Loucy (cell line): ENCODE data around the gene CLMN.

Source experiments
- H2AFZ ChIP-seq: fragments of 200-600 bp; sonication (generic); 2 replicates; pipeline ENCODE4 v1.6.0; 2016; ENCODE audit warnings: antibody characterized with exemption, mild to moderate bottlenecking, low read length, moderate library complexity
- H3F3A ChIP-seq: fragments of 200-600 bp; 2 replicates; pipeline ENCODE4 v1.6.0; 2016; ENCODE audit warnings: antibody characterized with exemption, low read depth, mild to moderate bottlenecking
- H3K27me3 ChIP-seq: fragments of 200-600 bp; sonication (generic); 2 replicates; pipeline ENCODE4 v1.6.1; 2014; ENCODE audit warnings: low read length, mild to moderate bottlenecking; ENCODE audit not compliant: insufficient read depth, poor library complexity, severe bottlenecking
- H3K36me3 ChIP-seq: fragments of 200-600 bp; sonication (generic); 2 replicates; pipeline ENCODE4 v1.6.1; 2016; ENCODE audit warnings: low read length; ENCODE audit not compliant: insufficient read depth
- H3K4me1 ChIP-seq: fragments of 200-600 bp; sonication (generic); 2 replicates; pipeline ENCODE4 v1.5.1; 2014; ENCODE audit warnings: low read length, mild to moderate bottlenecking; ENCODE audit not compliant: insufficient read depth, poor library complexity, severe bottlenecking
- H3K4me2 ChIP-seq: fragments of 200-600 bp; sonication (generic); 2 replicates; pipeline ENCODE4 v1.6.0; 2014; ENCODE audit warnings: antibody characterized with exemption, low read length, low read depth, mild to moderate bottlenecking; ENCODE audit not compliant: poor library complexity, severe bottlenecking
- H3K4me3 ChIP-seq: fragments of 200-600 bp; sonication (generic); 2 replicates; pipeline ENCODE4 v1.5.1; 2014; ENCODE audit warnings: low read length, mild to moderate bottlenecking, mixed read lengths; ENCODE audit not compliant: poor library complexity, severe bottlenecking
- H3K79me2 ChIP-seq: fragments of 200-600 bp; sonication (generic); 2 replicates; pipeline ENCODE4 v1.6.1; 2014; ENCODE audit warnings: low read length; ENCODE audit not compliant: insufficient read depth
- H3K9ac ChIP-seq: fragments of 200-600 bp; sonication (generic); 2 replicates; pipeline ENCODE4 v1.6.0; 2014; ENCODE audit warnings: mild to moderate bottlenecking, low read depth, low read length, moderate library complexity; ENCODE audit not compliant: poor library complexity, severe bottlenecking
- H3K9me2 ChIP-seq: fragments of 200-600 bp; sonication (generic); replicated peaks from 2 replicates; pipeline ENCODE4 v1.6.1; 2016; ENCODE audit warnings: low read depth, low read length, mixed read lengths
- H3K9me3 ChIP-seq: fragments of 200-600 bp; sonication (generic); 2 replicates; pipeline ENCODE4 v1.6.1; 2014; ENCODE audit warnings: mild to moderate bottlenecking, antibody characterized with exemption, low read length, low read depth; ENCODE audit not compliant: insufficient read depth
- H4K20me1 ChIP-seq: fragments of 200-600 bp; sonication (generic); 2 replicates; pipeline ENCODE4 v1.6.0; 2014; ENCODE audit warnings: antibody characterized with exemption, low read length, mild to moderate bottlenecking; ENCODE audit not compliant: insufficient read depth, poor library complexity, severe bottlenecking
- EZH2phosphoT487 ChIP-seq: fragments of 200-600 bp; IDR thresholded peaks from 2 replicates; pipeline ENCODE4 v1.6.1; 2018; ENCODE audit warnings: antibody characterized with exemption, mild to moderate bottlenecking, moderate library complexity, borderline replicate concordance
- TF ChIP-seq, protein P1 (sequence below): fragments of 200-600 bp; sonication (generic); conservative IDR thresholded peaks from 2 replicates; pipeline ENCODE4 v1.5.1; 2014; ENCODE audit warnings: mild to moderate bottlenecking, antibody characterized with exemption, low read length

Gene CLMN

DNA sequence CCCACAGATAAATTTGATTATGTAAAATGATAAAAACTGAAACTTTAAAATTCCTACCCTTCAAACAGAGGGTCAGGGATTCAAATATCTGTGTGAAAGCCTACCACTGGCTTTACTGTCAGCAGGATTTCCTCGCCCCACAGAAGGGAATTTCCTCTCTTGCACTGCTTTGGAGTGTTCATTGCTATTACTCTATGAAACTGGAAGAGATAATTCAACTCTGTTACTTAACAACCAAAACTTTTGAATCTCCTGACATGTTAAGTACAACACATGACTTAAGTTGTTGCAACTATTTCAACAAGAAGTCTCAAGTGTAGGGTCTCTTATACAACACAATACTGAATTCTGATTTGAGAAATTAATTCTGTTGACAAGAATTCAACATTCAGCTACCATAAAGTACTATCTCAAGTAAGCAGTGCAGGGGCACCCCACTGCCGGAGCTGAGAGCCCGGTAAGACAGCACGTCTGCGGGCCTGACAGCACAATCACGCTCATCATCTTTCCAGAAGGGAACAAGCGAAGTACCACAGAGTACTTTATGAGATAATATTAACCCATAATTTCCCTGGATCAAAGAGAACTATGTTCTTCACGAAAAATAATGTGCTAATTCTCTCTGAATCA is 185.3 kb downstream of the CLMN start:
- H3K27me3 ChIP-seq = no peaks in the 10 kb centered on the region
- no peaks in the 10 kb centered on the region for H3F3A ChIP-seq
- H3K9ac ChIP-seq = no peak overlapping the region
- no peak overlapping the region for H2AFZ ChIP-seq
- H3K9me2 ChIP-seq = no peaks in the 10 kb centered on the region
- no peaks in the 10 kb centered on the region for H3K4me1 ChIP-seq
- H3K36me3 ChIP-seq = peaks cover 39% of the 10 kb centered on the region
- no peak overlapping the region for H3K4me2 ChIP-seq
- H3K4me3 ChIP-seq = no peak overlapping the region
- H4K20me1 ChIP-seq = peaks cover 40% of the 10 kb centered on the region
- TF ChIP-seq, protein P1, sequence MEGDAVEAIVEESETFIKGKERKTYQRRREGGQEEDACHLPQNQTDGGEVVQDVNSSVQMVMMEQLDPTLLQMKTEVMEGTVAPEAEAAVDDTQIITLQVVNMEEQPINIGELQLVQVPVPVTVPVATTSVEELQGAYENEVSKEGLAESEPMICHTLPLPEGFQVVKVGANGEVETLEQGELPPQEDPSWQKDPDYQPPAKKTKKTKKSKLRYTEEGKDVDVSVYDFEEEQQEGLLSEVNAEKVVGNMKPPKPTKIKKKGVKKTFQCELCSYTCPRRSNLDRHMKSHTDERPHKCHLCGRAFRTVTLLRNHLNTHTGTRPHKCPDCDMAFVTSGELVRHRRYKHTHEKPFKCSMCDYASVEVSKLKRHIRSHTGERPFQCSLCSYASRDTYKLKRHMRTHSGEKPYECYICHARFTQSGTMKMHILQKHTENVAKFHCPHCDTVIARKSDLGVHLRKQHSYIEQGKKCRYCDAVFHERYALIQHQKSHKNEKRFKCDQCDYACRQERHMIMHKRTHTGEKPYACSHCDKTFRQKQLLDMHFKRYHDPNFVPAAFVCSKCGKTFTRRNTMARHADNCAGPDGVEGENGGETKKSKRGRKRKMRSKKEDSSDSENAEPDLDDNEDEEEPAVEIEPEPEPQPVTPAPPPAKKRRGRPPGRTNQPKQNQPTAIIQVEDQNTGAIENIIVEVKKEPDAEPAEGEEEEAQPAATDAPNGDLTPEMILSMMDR = no peak
- TF ChIP-seq EZH2phosphoT487 = no peak
- no peaks in the 10 kb centered on the region for H3K9me3 ChIP-seq
- peaks cover 47% of the 10 kb centered on the region for H3K79me2 ChIP-seq

DNA sequence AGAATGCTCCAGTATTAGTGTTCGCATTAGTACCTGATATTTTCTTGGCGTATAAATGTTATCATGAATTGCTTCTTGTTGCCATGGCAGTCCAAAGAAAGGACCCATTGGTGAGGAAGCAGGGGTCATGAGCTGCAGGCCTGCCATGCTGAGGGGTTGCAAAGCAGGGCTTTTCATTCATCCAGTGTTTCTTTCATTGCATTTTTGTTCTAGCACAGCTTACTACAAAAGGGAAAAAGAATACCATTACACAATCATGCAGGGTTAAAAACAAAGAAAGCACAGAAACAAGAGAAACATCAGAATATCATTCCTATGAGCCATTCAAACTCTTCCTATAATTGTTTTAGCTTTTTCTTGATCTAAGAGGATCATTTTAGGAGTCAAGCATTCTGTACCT is 186.4 kb downstream of the CLMN start:
- Histone ChIP-seq H3K9me3 (no peaks in the 10 kb centered on the region), H3K4me2 (no peak overlapping the region), H4K20me1 (peaks cover 34% of the 10 kb centered on the region), H3K4me3 (no peak overlapping the region), H3K36me3 (peaks cover 49% of the 10 kb centered on the region), H2AFZ (no peak overlapping the region), H3K79me2 (peaks cover 42% of the 10 kb centered on the region), H3K9me2 (no peaks in the 10 kb centered on the region), H3F3A (no peaks in the 10 kb centered on the region), H3K27me3 (no peaks in the 10 kb centered on the region), H3K9ac (no peak overlapping the region), H3K4me1 (no peaks in the 10 kb centered on the region)
- TF ChIP-seq, protein P1 = no peak
- no peak for TF ChIP-seq EZH2phosphoT487

DNA sequence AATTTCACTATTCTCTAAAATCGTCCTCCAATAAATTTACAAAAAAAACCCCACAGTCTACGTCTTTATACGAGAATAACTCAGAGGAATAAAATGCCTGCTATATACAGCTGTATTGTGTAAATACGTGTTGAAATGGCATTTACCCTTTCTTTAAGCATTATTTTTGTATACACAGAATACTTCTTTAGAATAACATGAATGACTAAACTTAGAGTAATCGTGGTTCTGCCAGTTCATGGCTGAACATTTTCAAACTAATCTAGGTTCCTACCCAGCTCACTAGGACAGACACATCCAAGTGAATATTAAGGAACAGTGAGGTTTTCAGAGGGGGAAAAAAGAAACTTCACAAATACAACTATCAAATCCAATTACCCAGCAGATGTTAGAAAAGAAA is 186.9 kb downstream of the CLMN start:
- Histone ChIP-seq H3K4me3 (no peak overlapping the region), H4K20me1 (peaks cover 28% of the 10 kb centered on the region), H3K27me3 (no peaks in the 10 kb centered on the region), H3K4me1 (no peaks in the 10 kb centered on the region), H3K4me2 (no peak overlapping the region), H3F3A (no peaks in the 10 kb centered on the region), H3K9me2 (no peaks in the 10 kb centered on the region), H3K36me3 (peaks cover 53% of the 10 kb centered on the region), H3K79me2 (peaks cover 38% of the 10 kb centered on the region), H3K9me3 (no peaks in the 10 kb centered on the region), H2AFZ (no peak overlapping the region), H3K9ac (no peak overlapping the region)
- TF ChIP-seq, protein P1 = no peak
- TF ChIP-seq EZH2phosphoT487 = no peak
